Naive thymus-derived CD4-positive, alpha-beta T cell (primary cell): ENCODE measurements around the gene ZNF12. TPM values are rescaled to one million over a fixed set of nuclear protein-coding genes. Genes with fewer than 3 reads are reported as not detected.
"Not testable (repeated sequence)": the region's sequence is repeated elsewhere in the genome, so short reads cannot be mapped to it uniquely, and the experiment has no call there.

Experiments
- ATAC-seq: fragments of 150-1000 bp; cut with Tn5 transposase; 2 replicates; pipeline ENCODE4 v1.10.0; 2021; ENCODE audit warnings: mild to moderate bottlenecking, moderate library complexity
- CTCF ChIA-PET: fragments of 350-600 bp; sonication (Branson Sonifier 250); formaldehyde crosslinking; loops from one replicate; lab custom pipeline; 2021; ENCODE audit warnings: antibody characterized with exemption; lab: Charles Lee
- POLR2A ChIA-PET: fragments of 350-600 bp; sonication (Branson Sonifier 250); formaldehyde crosslinking; loops from one replicate; lab custom pipeline; 2021; ENCODE audit warnings: antibody characterized with exemption, inconsistent platforms; lab: Charles Lee
- DNase-seq, 9 donors: peaks; one replicate each; pipeline versions ENCODE4 v3.0.0 to v3.0.0-alpha.2; 2020 to 2022; ENCODE audit warnings: mixed read lengths in 1 of 9
- H3K27ac ChIP-seq: one replicate; pipeline ENCODE4 v1.7.0; 2013; ENCODE audit warnings: mild to moderate bottlenecking, low read depth, low read length, moderate library complexity
- H3K27me3 ChIP-seq, 2 donors: one replicate each; pipeline ENCODE4 v1.7.0; 2013; ENCODE audit warnings: low read length in 2 of 2, mild to moderate bottlenecking in 2 of 2, moderate library complexity in 2 of 2; ENCODE audit not compliant: control insufficient read depth in 2 of 2, insufficient read depth in 2 of 2
- H3K36me3 ChIP-seq, 3 experiments: 1 replicate in 2 of 3; 2 replicates in 1 of 3; pipeline ENCODE4 v1.7.0; 2013; ENCODE audit warnings: low read length in 3 of 3, mild to moderate bottlenecking in 3 of 3, moderate library complexity in 1 of 3; ENCODE audit not compliant: insufficient read depth in 3 of 3, control insufficient read depth in 2 of 3
- H3K4me1 ChIP-seq, 2 donors: one replicate each; pipeline ENCODE4 v1.7.0; 2013; ENCODE audit warnings: low read length in 2 of 2, mild to moderate bottlenecking in 2 of 2, moderate library complexity in 1 of 2; ENCODE audit not compliant: control insufficient read depth in 2 of 2, insufficient read depth in 2 of 2
- H3K4me3 ChIP-seq: 2 replicates; pipeline ENCODE4 v1.7.0; 2013; ENCODE audit warnings: mild to moderate bottlenecking, low read length
- H3K9me3 ChIP-seq, 3 experiments: 1 replicate in 2 of 3; 2 replicates in 1 of 3; pipeline ENCODE4 v1.7.0; 2013; ENCODE audit warnings: low read length in 3 of 3; ENCODE audit not compliant: control insufficient read depth in 2 of 3
- H3K27ac Mint-ChIP-seq, 9 donors: one replicate each; pipeline ENCODE4 v1.8.0; 2020 to 2022; ENCODE audit warnings: mixed read lengths in 9 of 9, mild to moderate bottlenecking in 8 of 9, moderate library complexity in 5 of 9, inconsistent platforms in 2 of 9
- H3K27me3 Mint-ChIP-seq, 5 donors: one replicate each; pipeline ENCODE4 v1.8.0; 2021 to 2022; ENCODE audit warnings: mixed read lengths in 5 of 5, mild to moderate bottlenecking in 1 of 5
- H3K36me3 Mint-ChIP-seq, 5 donors: one replicate each; pipeline ENCODE4 v1.8.0; 2020 to 2022; ENCODE audit warnings: mixed read lengths in 5 of 5, mild to moderate bottlenecking in 3 of 5, inconsistent platforms in 1 of 5
- H3K4me1 Mint-ChIP-seq, 7 donors: one replicate each; pipeline ENCODE4 v1.8.0; 2020 to 2022; ENCODE audit warnings: mixed read lengths in 7 of 7, mild to moderate bottlenecking in 3 of 7, inconsistent platforms in 1 of 7
- H3K4me3 Mint-ChIP-seq, 10 donors: one replicate each; pipeline ENCODE4 v1.8.0; 2020 to 2022; ENCODE audit warnings: mild to moderate bottlenecking in 10 of 10, mixed read lengths in 10 of 10, moderate library complexity in 6 of 10, inconsistent platforms in 2 of 10
- H3K9me3 Mint-ChIP-seq, 11 donors: one replicate each; pipeline ENCODE4 v1.8.0; 2020 to 2022; ENCODE audit warnings: mixed read lengths in 11 of 11, mild to moderate bottlenecking in 4 of 11, inconsistent platforms in 1 of 11, moderate library complexity in 1 of 11
- intact Hi-C, 2 donors: fragments of 100-400 bp; cut with micrococcal nuclease; formaldehyde crosslinking; loops; one replicate each; pipeline ENCODE4 v1.15.1; 2023
- polyA plus RNA-seq, 2 donors: library from polyadenylated mRNA; unstranded; fragments of 300-500 nt; fragmentation: Illumina TruSeq; gene quantifications; one replicate each; pipeline ENCODE4 v1.2.3, GENCODE V29; 2021
- total RNA-seq, 6 experiments: library from RNA in 5 of 6; stranded (reverse) in 5 of 6; gene quantifications; 1 replicate in 5 of 6; 2 replicates in 1 of 6; pipeline ENCODE4 v1.2.3 and lab custom pipeline; 2021 to 2026

ZNF12 gene
- total and polyA plus RNA-seq, 7 experiments from 2014 or later: 25.2 to 58.1 (median 29.3) TPM

- H3K27ac Mint-ChIP-seq: peak overlapping the region; percentile 64 to 96 (median 92)
These were observed 23.5 kb upstream of the ZNF12 start for GRCh38 chr7:6730343-6730633.

GRCh38 chr7:6729492-6730342, 23.0 kb upstream of the ZNF12 start:
- H3K36me3 ChIP-seq: peaks cover 0 to 15% (median 0%) of the 10 kb centered on the region in 3 experiments
- H3K9me3 ChIP-seq: no peaks in the 10 kb centered on the region
- ATAC-seq: peak; percentile 97
- H3K4me1 Mint-ChIP-seq: peaks cover 13 to 42% (median 26%) of the 10 kb centered on the region in 7 donors
- H3K4me3 ChIP-seq: peak overlapping the region; percentile 73
- H3K27ac Mint-ChIP-seq: peak overlapping the region; percentile 88 to 96 (median 92)
- H3K36me3 Mint-ChIP-seq: peaks cover 3 to 31% (median 16%) of the 10 kb centered on the region in 5 donors
- no peaks in the 10 kb centered on the region for H3K27me3 ChIP-seq
- DNase-seq: peak; percentile 68 to 84 (median 76)
- H3K9me3 Mint-ChIP-seq: peaks cover 0 to 6% (median 0%) of the 10 kb centered on the region in 11 donors
- intact Hi-C loops: loop anchor here (1.0 to 2.0 kb wide), 4 partner anchors 22 to 139 kb away; partner anchors contain the start of genes INTS15 (in 2 of the 2) and ZNF316 (in 1 of the 2)
- peak overlapping the region; percentile 91 for H3K27ac ChIP-seq
- H3K4me1 ChIP-seq: peaks cover 4 to 8% of the 10 kb centered on the region in 2 donors
- CTCF ChIA-PET: interaction anchor here (1.7 kb wide), 1 partner anchor 22 kb away, joined by 3 read pairs; the partner anchor contains the start of gene ZNF12
- peaks cover 0 to 4% (median 0%) of the 10 kb centered on the region in 5 donors for H3K27me3 Mint-ChIP-seq
- POLR2A ChIA-PET: interaction anchor here (0.6 to 1.4 kb wide), 3 partner anchors 22 to 1154 kb away, joined by 3 to 4 read pairs (median 3); partner anchors contain the start of gene ZDHHC4
- peak overlapping the region; percentile 91 to 99 (median 94) for H3K4me3 Mint-ChIP-seq

More at GRCh38 chr7:6730343-6730633, 23.5 kb upstream of the ZNF12 start:
- peaks cover 0 to 6% (median 0%) of the 10 kb centered on the region in 11 donors for H3K9me3 Mint-ChIP-seq
- ATAC-seq (no peak), DNase-seq (no peak)
- Histone ChIP-seq H3K27me3 (no peaks in the 10 kb centered on the region), H3K4me3 (peak overlapping the region; percentile 73), H3K27ac (peak overlapping the region; percentile 91), H3K4me1 (peaks cover 4 to 8% of the 10 kb centered on the region in 2 donors), H3K9me3 (no peaks in the 10 kb centered on the region), H3K36me3 (peaks cover 0 to 20% (median 0%) of the 10 kb centered on the region in 3 experiments)
- H3K27me3 Mint-ChIP-seq: peaks cover 0 to 4% (median 0%) of the 10 kb centered on the region in 5 donors
- POLR2A ChIA-PET: interaction anchor here (1.4 kb wide), 1 partner anchor 23 kb away, joined by 3 read pairs; no protein-coding TSS in a partner anchor
- H3K4me3 Mint-ChIP-seq: peak overlapping the region; percentile 91 to 99 (median 94)
- CTCF ChIA-PET: no interaction called here
- peaks cover 13 to 45% (median 28%) of the 10 kb centered on the region in 7 donors for H3K4me1 Mint-ChIP-seq
- H3K36me3 Mint-ChIP-seq: peaks cover 3 to 34% (median 20%) of the 10 kb centered on the region in 5 donors
- intact Hi-C loops: no loop called here

- Histone ChIP-seq H3K27ac (peak overlapping the region; percentile 91), H3K4me3 (peak overlapping the region; percentile 73), H3K36me3 (peaks cover 0 to 12% (median 0%) of the 10 kb centered on the region in 3 experiments)
- Mint-ChIP-seq H3K4me3 (peak overlapping the region; percentile 91 to 99 (median 94)), H3K27ac (peak overlapping the region; percentile 87 to 96 (median 92)), H3K36me3 (peaks cover 3 to 27% (median 16%) of the 10 kb centered on the region in 5 donors), H3K4me1 (peaks cover 13 to 40% (median 26%) of the 10 kb centered on the region in 7 donors)
- CTCF ChIA-PET: interaction anchor here (1.7 kb wide), 1 partner anchor 22 kb away, joined by 3 read pairs; the partner anchor contains the start of gene ZNF12
- ATAC-seq, H3K9me3 Mint-ChIP-seq, H3K27me3 ChIP-seq, H3K4me1 ChIP-seq, H3K9me3 ChIP-seq, H3K27me3 Mint-ChIP-seq, DNase-seq: not testable (repeated sequence)
- intact Hi-C loops: loop anchor here (1.0 to 2.0 kb wide), 4 partner anchors 22 to 139 kb away; partner anchors contain the start of genes INTS15 (in 2 of the 2) and ZNF316 (in 1 of the 2)
- POLR2A ChIA-PET: interaction anchor here (0.6 kb wide), 2 partner anchors 151 to 1153 kb away, joined by 3 to 4 read pairs; partner anchors contain the start of gene ZDHHC4
These were observed 22.2 kb upstream of the ZNF12 start for GRCh38 chr7:6728893-6729491.

- ChIA-PET POLR2A (no interaction called here), CTCF (interaction anchor here (1.7 kb wide), 1 partner anchor 20 kb away, joined by 3 read pairs; the partner anchor contains the start of gene ZNF12)
- Histone ChIP-seq H3K4me1 (peaks cover 4 to 8% of the 10 kb centered on the region in 2 donors), H3K27me3 (no peaks in the 10 kb centered on the region), H3K4me3 (no peak overlapping the region), H3K9me3 (no peaks in the 10 kb centered on the region), H3K36me3 (peaks cover 0 to 6% (median 0%) of the 10 kb centered on the region in 3 experiments), H3K27ac (no peak overlapping the region)
- Mint-ChIP-seq H3K4me1 (peaks cover 8 to 30% (median 25%) of the 10 kb centered on the region in 7 donors), H3K36me3 (peaks cover 3 to 18% (median 9%) of the 10 kb centered on the region in 5 donors), H3K27me3 (peaks cover 0 to 9% (median 3%) of the 10 kb centered on the region in 5 donors), H3K9me3 (peaks cover 0 to 6% (median 0%) of the 10 kb centered on the region in 11 donors), H3K27ac (no peak overlapping the region), H3K4me3 (peak overlapping the region in 1 of 10 donors; percentile 13)
- ATAC-seq: no peak
- intact Hi-C loops: loop anchor here in 1 of 2 donors (2.0 kb wide), 1 partner anchor 137 kb away; the partner anchor contains the start of gene INTS15
- no peak for DNase-seq
These were observed 20.9 kb upstream of the ZNF12 start for GRCh38 chr7:6727663-6728062.

GRCh38 chr7:6726341-6726740, 19.6 kb upstream of the ZNF12 start:
- peaks cover 0 to 13% (median 3%) of the 10 kb centered on the region in 5 donors for H3K36me3 Mint-ChIP-seq
- H3K4me3 Mint-ChIP-seq: peak overlapping the region in 1 of 10 donors; percentile 25
- H3K27me3 Mint-ChIP-seq: peaks cover 0 to 15% (median 3%) of the 10 kb centered on the region in 5 donors
- H3K27ac Mint-ChIP-seq, POLR2A ChIA-PET, DNase-seq, CTCF ChIA-PET, H3K9me3 Mint-ChIP-seq, H3K4me3 ChIP-seq, intact Hi-C loops, H3K27me3 ChIP-seq, ATAC-seq, H3K36me3 ChIP-seq, H3K4me1 ChIP-seq, H3K9me3 ChIP-seq, H3K27ac ChIP-seq: not testable (repeated sequence)
- H3K4me1 Mint-ChIP-seq: peaks cover 8 to 19% (median 18%) of the 10 kb centered on the region in 7 donors

- no peaks in the 10 kb centered on the region for H3K4me1 ChIP-seq
- Mint-ChIP-seq H3K36me3 (peaks cover 0 to 8% (median 3%) of the 10 kb centered on the region in 5 donors), H3K27ac (peak overlapping the region in 1 of 9 donors; percentile 26), H3K27me3 (peaks cover 3 to 19% (median 4%) of the 10 kb centered on the region in 5 donors), H3K4me3 (peak overlapping the region in 2 of 10 donors; percentile 20 to 58), H3K4me1 (peaks cover 2 to 9% (median 6%) of the 10 kb centered on the region in 7 donors), H3K9me3 (peaks cover 0 to 6% (median 0%) of the 10 kb centered on the region in 11 donors)
- DNase-seq: no peak
- POLR2A ChIA-PET: no interaction called here
- CTCF ChIA-PET: interaction anchor here (0.6 to 0.7 kb wide), 2 partner anchors 65 to 382 kb away, joined by 3 read pairs; no protein-coding TSS in a partner anchor
- no peak for ATAC-seq
- no peak overlapping the region for H3K4me3 ChIP-seq
- intact Hi-C loops: no loop called here
- H3K36me3 ChIP-seq: peaks cover 0 to 5% (median 0%) of the 10 kb centered on the region in 3 experiments
- no peak overlapping the region for H3K27ac ChIP-seq
- H3K27me3 ChIP-seq: peaks cover 0 to 2% of the 10 kb centered on the region in 2 donors
- no peaks in the 10 kb centered on the region for H3K9me3 ChIP-seq
These were observed 18.3 kb upstream of the ZNF12 start for GRCh38 chr7:6725003-6725402.
